Neural cell (in vitro differentiated cells): ENCODE data around the gene CATSPERB.

Experiments used
- CTCF ChIP-seq: fragments of 450-650 bp; IDR thresholded peaks from 2 replicates; pipeline ENCODE4 v1.5.1; 2014; ENCODE audit warnings: antibody characterized with exemption, mild to moderate bottlenecking, moderate library complexity; ENCODE audit not compliant: poor library complexity, severe bottlenecking
- EP300 ChIP-seq: fragments of 450-650 bp; conservative IDR thresholded peaks from 2 replicates; pipeline ENCODE4 v1.6.1; 2014; ENCODE audit warnings: antibody characterized with exemption, mild to moderate bottlenecking, moderate library complexity; ENCODE audit not compliant: poor library complexity, severe bottlenecking
- EZH2 ChIP-seq: fragments of 200-600, 300-800 bp; shearing (Covaris generic), sonication (generic); IDR thresholded peaks from 2 replicates; pipeline ENCODE4 v1.6.1; 2014; ENCODE audit warnings: antibody characterized with exemption, low read length, borderline replicate concordance, mild to moderate bottlenecking; ENCODE audit not compliant: insufficient read depth, poor library complexity, severe bottlenecking
- POLR2AphosphoS5 ChIP-seq: IDR thresholded peaks from 2 replicates; pipeline ENCODE4 v1.6.1; 2012
- SMC3 ChIP-seq: fragments of 450-650 bp; conservative IDR thresholded peaks from 2 replicates; pipeline ENCODE4 v1.6.1; 2014; ENCODE audit warnings: antibody characterized with exemption, mild to moderate bottlenecking, moderate library complexity; ENCODE audit not compliant: poor library complexity
- TF ChIP-seq, protein P1 (sequence below): IDR thresholded peaks from 2 replicates; pipeline ENCODE4 v1.6.1; 2012; ENCODE audit warnings: borderline replicate concordance

DNA sequence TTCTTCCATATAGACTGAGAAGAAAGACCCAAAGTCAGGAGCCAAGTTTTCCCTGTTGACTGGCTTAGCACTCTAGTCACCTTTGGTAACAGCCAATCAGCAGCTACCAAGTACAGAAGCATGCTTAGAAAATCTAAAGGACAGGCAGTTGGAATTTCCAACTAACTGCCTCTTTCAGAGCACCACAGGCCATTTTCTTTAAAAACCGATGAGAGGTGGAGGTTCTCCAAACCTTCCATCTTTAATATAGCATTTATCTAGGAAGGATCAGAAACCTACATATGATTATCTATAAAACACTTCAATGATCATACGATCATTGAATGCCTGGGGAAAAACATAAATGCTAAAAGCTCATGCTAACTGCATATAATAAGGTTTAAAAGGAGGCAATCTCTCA lies at the start of gene CATSPERB:
- TF ChIP-seq CTCF (no peak), POLR2AphosphoS5 (no peak), EP300 (no peak), EZH2 (no peak), SMC3 (no peak)
- TF ChIP-seq, protein P1, sequence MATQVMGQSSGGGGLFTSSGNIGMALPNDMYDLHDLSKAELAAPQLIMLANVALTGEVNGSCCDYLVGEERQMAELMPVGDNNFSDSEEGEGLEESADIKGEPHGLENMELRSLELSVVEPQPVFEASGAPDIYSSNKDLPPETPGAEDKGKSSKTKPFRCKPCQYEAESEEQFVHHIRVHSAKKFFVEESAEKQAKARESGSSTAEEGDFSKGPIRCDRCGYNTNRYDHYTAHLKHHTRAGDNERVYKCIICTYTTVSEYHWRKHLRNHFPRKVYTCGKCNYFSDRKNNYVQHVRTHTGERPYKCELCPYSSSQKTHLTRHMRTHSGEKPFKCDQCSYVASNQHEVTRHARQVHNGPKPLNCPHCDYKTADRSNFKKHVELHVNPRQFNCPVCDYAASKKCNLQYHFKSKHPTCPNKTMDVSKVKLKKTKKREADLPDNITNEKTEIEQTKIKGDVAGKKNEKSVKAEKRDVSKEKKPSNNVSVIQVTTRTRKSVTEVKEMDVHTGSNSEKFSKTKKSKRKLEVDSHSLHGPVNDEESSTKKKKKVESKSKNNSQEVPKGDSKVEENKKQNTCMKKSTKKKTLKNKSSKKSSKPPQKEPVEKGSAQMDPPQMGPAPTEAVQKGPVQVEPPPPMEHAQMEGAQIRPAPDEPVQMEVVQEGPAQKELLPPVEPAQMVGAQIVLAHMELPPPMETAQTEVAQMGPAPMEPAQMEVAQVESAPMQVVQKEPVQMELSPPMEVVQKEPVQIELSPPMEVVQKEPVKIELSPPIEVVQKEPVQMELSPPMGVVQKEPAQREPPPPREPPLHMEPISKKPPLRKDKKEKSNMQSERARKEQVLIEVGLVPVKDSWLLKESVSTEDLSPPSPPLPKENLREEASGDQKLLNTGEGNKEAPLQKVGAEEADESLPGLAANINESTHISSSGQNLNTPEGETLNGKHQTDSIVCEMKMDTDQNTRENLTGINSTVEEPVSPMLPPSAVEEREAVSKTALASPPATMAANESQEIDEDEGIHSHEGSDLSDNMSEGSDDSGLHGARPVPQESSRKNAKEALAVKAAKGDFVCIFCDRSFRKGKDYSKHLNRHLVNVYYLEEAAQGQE, result no peak
